Pancreas (tissue), 10 donors: ENCODE results near the gene RYR3. TPM values are rescaled to one million over a fixed set of nuclear protein-coding genes. Genes with fewer than 3 reads are reported as not detected.

Experiments used
- ATAC-seq, 4 donors: fragments of 200-7000 bp; cut with Tn5 transposase; one replicate each; pipeline versions ENCODE4 v1.8.0 to v1.9.1; 2020; ENCODE audit warnings: mild to moderate bottlenecking in 4 of 4, moderate library complexity in 4 of 4
- DNase-seq, 6 donors: peaks; one replicate each; pipeline ENCODE4 v3.0.0-alpha.2; 2020
- FAIRE-seq: peaks from 2 replicates; lab custom pipeline; 2012; peaks lifted over from hg19 to GRCh38; lab: Jason Lieb, UNC
- H3K27ac ChIP-seq, 4 donors: fragments of 200-600 bp; sonication (generic); 1 replicate in 3 of 4; 2 replicates in 1 of 4; pipeline versions ENCODE4 v1.5.0 to v1.8.0; 2020
- H3K27me3 ChIP-seq, 4 donors: fragments of 200-600 bp; one replicate each; pipeline ENCODE4 v1.8.0; 2021
- H3K36me3 ChIP-seq, 3 donors: fragments of 200-600 bp; sonication (generic) in 1 of 3; one replicate each; pipeline versions ENCODE4 v1.5.0 to v1.8.0; 2020 to 2021
- H3K4me1 ChIP-seq, 3 donors: fragments of 200-600 bp; one replicate each; pipeline ENCODE4 v1.8.0; 2021
- H3K4me3 ChIP-seq, 4 donors: fragments of 200-600 bp; sonication (generic) in 2 of 4; one replicate each; pipeline versions ENCODE4 v1.5.0 to v1.8.0; 2020 to 2021
- H3K9me3 ChIP-seq, 4 donors: fragments of 200-600 bp; one replicate each; pipeline ENCODE4 v1.8.0; 2021
- whole genome bisulfite sequencing, 2 donors: extraction: QIAGEN DNeasy Blood & Tissue Kit; methylation state at CpG; one replicate each; pipeline ENCODE4 v1.1.7; 2013; 5-methylcytosine and 5-hydroxymethylcytosine counted together
- intact Hi-C, 3 donors: fragments of 100-400 bp; cut with DNase I; formaldehyde crosslinking; loops; one replicate each; pipeline versions ENCODE4 v1.11.1 to v1.14.2; 2022
- polyA plus RNA-seq, 2 donors: library from polyadenylated mRNA; stranded (reverse); fragments of 200-250 nt; gene quantifications; one replicate each; pipeline ENCODE4 v1.2.3, GENCODE V29; 2013
- total RNA-seq, 6 donors: library from RNA; stranded (reverse); fragmentation: NEBNext Ultra II Directional in 4 of 6; extraction: Animal tissue kit (Norgen Biotek cat#: 25700) in 4 of 6; gene quantifications; one replicate each; pipeline versions ENCODE4 v1.2.1 to v1.2.4, GENCODE V29; 2021 to 2023
- TF ChIP-seq, protein P1 (sequence below), 4 donors: fragments of 200-600 bp; sonication (generic) in 3 of 4; IDR thresholded peaks; one replicate each; pipeline versions ENCODE4 v1.5.0 to v1.8.0; 2021; ENCODE audit warnings: antibody characterized with exemption in 4 of 4
- donor health status: healthy with polysubstance abuse.
- donor health status: DM: no; HTN: no; CAD: no; lungs with moderate emphysema.
- donor health status: DM: no; HTN: no; CAD: no.
- donor health status: control.
- donor health status: control.
- donor health status: Bipolar disorder and iron deficiency.
- donor health status: DM: yes; HTN: yes; CAD: no.
- donor health status: DM: no; HTN: no; CAD: no.
- donor health status: DM: no; HTN: no; CAD: no.
- donor health status: DM: yes; HTN: yes; CAD: no.

RYR3 gene
- total and polyA plus RNA-seq, 8 donors: 0.03 to 0.52 (median 0.13) TPM

- Histone ChIP-seq H3K27me3 (no peaks in the 10 kb centered on the region), H3K9me3 (no peaks in the 10 kb centered on the region), H3K4me1 (no peaks in the 10 kb centered on the region), H3K36me3 (no peaks in the 10 kb centered on the region), H3K4me3 (no peak overlapping the region), H3K27ac (no peak overlapping the region)
- intact Hi-C loops: loop anchor here in 2 of 3 donors (5.0 to 10.0 kb wide), 3 partner anchors 405 to 475 kb away; no protein-coding TSS in a partner anchor
- ATAC-seq: peak in 2 of 4 donors; percentile 42 to 51
- 33 to 39% methylated on average over 14 of the region's 14 CpGs for WGBS, 2 donors
- FAIRE-seq: no peak
- TF ChIP-seq, protein P1, sequence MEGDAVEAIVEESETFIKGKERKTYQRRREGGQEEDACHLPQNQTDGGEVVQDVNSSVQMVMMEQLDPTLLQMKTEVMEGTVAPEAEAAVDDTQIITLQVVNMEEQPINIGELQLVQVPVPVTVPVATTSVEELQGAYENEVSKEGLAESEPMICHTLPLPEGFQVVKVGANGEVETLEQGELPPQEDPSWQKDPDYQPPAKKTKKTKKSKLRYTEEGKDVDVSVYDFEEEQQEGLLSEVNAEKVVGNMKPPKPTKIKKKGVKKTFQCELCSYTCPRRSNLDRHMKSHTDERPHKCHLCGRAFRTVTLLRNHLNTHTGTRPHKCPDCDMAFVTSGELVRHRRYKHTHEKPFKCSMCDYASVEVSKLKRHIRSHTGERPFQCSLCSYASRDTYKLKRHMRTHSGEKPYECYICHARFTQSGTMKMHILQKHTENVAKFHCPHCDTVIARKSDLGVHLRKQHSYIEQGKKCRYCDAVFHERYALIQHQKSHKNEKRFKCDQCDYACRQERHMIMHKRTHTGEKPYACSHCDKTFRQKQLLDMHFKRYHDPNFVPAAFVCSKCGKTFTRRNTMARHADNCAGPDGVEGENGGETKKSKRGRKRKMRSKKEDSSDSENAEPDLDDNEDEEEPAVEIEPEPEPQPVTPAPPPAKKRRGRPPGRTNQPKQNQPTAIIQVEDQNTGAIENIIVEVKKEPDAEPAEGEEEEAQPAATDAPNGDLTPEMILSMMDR (IDR thresholded peaks at IDR 0.05): no peak
- DNase-seq: no peak
These were observed 389.1 kb downstream of the RYR3 start for GRCh38 chr15:33699691-33700447.

GRCh38 chr15:33700695-33701303 is 390.0 kb downstream of the RYR3 start:
- intact Hi-C loops: loop anchor here in 2 of 3 donors (10.0 kb wide), 2 partner anchors 406 to 476 kb away; no protein-coding TSS in a partner anchor
- 15 to 17% methylated on average over 19 of the region's 19 CpGs for WGBS, 2 donors
- H3K27ac ChIP-seq: no peak overlapping the region
- no peaks in the 10 kb centered on the region for H3K27me3 ChIP-seq
- H3K9me3 ChIP-seq: no peaks in the 10 kb centered on the region
- peak; percentile 76 to 98 (median 96) for ATAC-seq
- TF ChIP-seq, protein P1 (IDR thresholded peaks at IDR 0.05): peak; percentile 70 to 88 (median 82)
- no peaks in the 10 kb centered on the region for H3K36me3 ChIP-seq
- no peak for FAIRE-seq
- no peak overlapping the region for H3K4me3 ChIP-seq
- peak; percentile 32 to 79 (median 68) for DNase-seq
- no peaks in the 10 kb centered on the region for H3K4me1 ChIP-seq

DNA sequence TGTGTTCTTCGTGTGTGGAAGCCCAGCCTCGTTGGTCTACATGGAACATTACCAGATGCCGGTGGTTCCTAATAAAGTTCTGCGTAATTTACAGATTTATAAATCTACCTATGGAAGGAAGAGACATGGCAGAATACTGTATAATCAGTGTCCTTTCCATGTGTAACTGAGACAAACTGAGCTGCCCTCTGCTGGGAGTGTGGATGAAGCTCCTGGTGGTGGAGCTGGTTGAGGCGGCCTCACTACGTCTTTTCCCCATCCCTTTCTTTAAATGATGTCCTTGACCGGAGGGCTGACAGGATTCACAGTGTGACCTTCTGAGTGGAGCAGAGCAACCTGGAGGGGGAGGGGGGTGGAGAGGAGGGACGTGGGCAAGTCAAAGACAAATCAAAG is 390.5 kb downstream of the RYR3 start:
- Histone ChIP-seq H3K4me1 (no peaks in the 10 kb centered on the region), H3K27me3 (no peaks in the 10 kb centered on the region), H3K9me3 (no peaks in the 10 kb centered on the region), H3K36me3 (no peaks in the 10 kb centered on the region), H3K27ac (no peak overlapping the region), H3K4me3 (no peak overlapping the region)
- no peak for DNase-seq
- intact Hi-C loops: loop anchor here in 2 of 3 donors (10.0 kb wide), 2 partner anchors 406 to 476 kb away; no protein-coding TSS in a partner anchor
- no peak for FAIRE-seq
- no peak for ATAC-seq
- 45 to 55% methylated on average over 8 of the region's 8 CpGs for WGBS, 2 donors
- TF ChIP-seq, protein P1 (IDR thresholded peaks at IDR 0.05): no peak

DNA sequence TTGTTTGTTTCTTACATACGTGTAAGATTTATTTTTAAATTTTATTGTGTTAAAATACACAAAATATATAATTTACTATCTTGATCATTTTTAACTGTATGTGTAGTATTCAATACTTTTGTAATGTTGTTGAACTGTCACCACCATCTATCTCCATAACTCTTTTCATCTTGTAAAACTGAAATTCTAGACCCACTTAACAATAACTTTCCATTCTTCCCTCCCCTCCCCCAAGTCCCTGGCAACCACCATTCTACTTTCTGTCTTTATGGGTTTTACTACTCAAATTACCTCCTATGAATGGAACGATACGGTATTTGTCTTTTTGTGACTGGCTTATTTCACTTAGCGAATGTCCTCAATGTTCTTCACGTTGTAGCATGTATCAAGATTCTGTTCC is 395.4 kb downstream of the RYR3 start:
- FAIRE-seq: no peak
- WGBS, 2 donors: 81 to 83% methylated on average over 5 of the region's 5 CpGs
- no peak overlapping the region for H3K4me3 ChIP-seq
- no peak for ATAC-seq
- intact Hi-C loops: loop anchor here in 2 of 3 donors (10.0 kb wide), 2 partner anchors 411 to 481 kb away; no protein-coding TSS in a partner anchor
- TF ChIP-seq, protein P1 (IDR thresholded peaks at IDR 0.05): no peak
- H3K4me1 ChIP-seq: no peaks in the 10 kb centered on the region
- no peaks in the 10 kb centered on the region for H3K27me3 ChIP-seq
- H3K27ac ChIP-seq: no peak overlapping the region
- no peak for DNase-seq
- no peaks in the 10 kb centered on the region for H3K9me3 ChIP-seq
- H3K36me3 ChIP-seq: no peaks in the 10 kb centered on the region
